SK-N-SH (cell line): ENCODE results near the gene EHD2. TPM values are rescaled to one million over a fixed set of nuclear protein-coding genes. Genes with fewer than 3 reads are reported as not detected.
"Not testable (repeated sequence)": the region's sequence is repeated elsewhere in the genome, so short reads cannot be mapped to it uniquely, and the experiment has no call there.

Source experiments
- CTCF ChIA-PET: fragments of 300-600, 350-600 bp; formaldehyde crosslinking; extraction: SDS; loops from one replicate; lab custom pipeline; 2021; lab: Yijun Ruan, JAX
- POLR2A ChIA-PET: fragments of 350-600 bp; sonication (Branson Sonifier 250); formaldehyde crosslinking; extraction: SDS; loops from one replicate; lab custom pipeline; 2020; ENCODE audit warnings: antibody characterized with exemption, inconsistent platforms; lab: Yijun Ruan, JAX
- DNase-seq: peaks from one replicate; pipeline ENCODE4 v3.0.0; 2012
- H2AFZ ChIP-seq: fragments of 200-600 bp; sonication (generic); 2 replicates; pipeline ENCODE4 v1.8.1; 2016; ENCODE audit warnings: antibody characterized with exemption, mild to moderate bottlenecking, low read depth
- H3F3A ChIP-seq: fragments of 200-600 bp; sonication (generic); replicated peaks from 2 replicates; pipeline ENCODE3; 2016; ENCODE audit warnings: antibody characterized with exemption, mild to moderate bottlenecking; ENCODE audit not compliant: insufficient read depth
- H3K27ac ChIP-seq, 2 experiments: fragments of 200-500 bp in 1 of 2; fragments of 200-600 bp in 1 of 2; sonication (Bioruptor generic) in 1 of 2; sonication (generic), shearing (Covaris generic) in 1 of 2; 2 replicates each; pipeline versions ENCODE4 v1.5.1 to v1.6.1; 2014 to 2016; ENCODE audit warnings: low read depth in 2 of 2, inconsistent platforms in 1 of 2, low read length in 1 of 2, mild to moderate bottlenecking in 1 of 2, mixed read lengths in 1 of 2
- H3K27me3 ChIP-seq: fragments of 200-600 bp; sonication (generic), shearing (Covaris generic); 2 replicates; pipeline ENCODE4 v1.6.1; 2016; ENCODE audit warnings: mixed run types; ENCODE audit not compliant: insufficient read depth
- H3K36me3 ChIP-seq, 2 experiments: fragments of 200-500 bp in 1 of 2; fragments of 200-600 bp in 1 of 2; sonication (Bioruptor generic) in 1 of 2; sonication (generic) in 1 of 2; replicated peaks in 1 of 2; 2 replicates each; pipeline versions ENCODE3 to v1.5.1; 2014 to 2016; ENCODE audit warnings: low read length in 1 of 2, mild to moderate bottlenecking in 1 of 2; ENCODE audit not compliant: insufficient read depth in 2 of 2, control insufficient read depth in 1 of 2
- H3K4me1 ChIP-seq, 2 experiments: fragments of 200-500 bp in 1 of 2; fragments of 200-600 bp in 1 of 2; sonication (Bioruptor generic) in 1 of 2; sonication (generic), shearing (Covaris generic) in 1 of 2; 2 replicates each; pipeline versions ENCODE4 v1.5.1 to v1.6.1; 2014 to 2016; ENCODE audit warnings: low read depth in 1 of 2, low read length in 1 of 2, mixed run types in 1 of 2; ENCODE audit not compliant: insufficient read depth in 2 of 2, control insufficient read depth in 1 of 2
- H3K4me2 ChIP-seq: fragments of 200-600 bp; sonication (generic), shearing (Covaris generic); 2 replicates; pipeline ENCODE4 v1.6.1; 2017; ENCODE audit warnings: mixed run types
- H3K4me3 ChIP-seq, 2 experiments: fragments of 200-500 bp in 1 of 2; fragments of 200-600 bp in 1 of 2; sonication (Bioruptor generic) in 1 of 2; sonication (generic), shearing (Covaris generic) in 1 of 2; 2 replicates each; pipeline versions ENCODE4 v1.5.1 to v1.8.1; 2014 to 2016; ENCODE audit warnings: low read depth in 2 of 2, inconsistent platforms in 1 of 2, low read length in 1 of 2, mild to moderate bottlenecking in 1 of 2, mixed read lengths in 1 of 2, moderate library complexity in 1 of 2
- H3K79me2 ChIP-seq: fragments of 200-600 bp; sonication (generic); 2 replicates; pipeline ENCODE4 v1.8.1; 2017; ENCODE audit warnings: mild to moderate bottlenecking; ENCODE audit not compliant: insufficient read depth
- H3K9ac ChIP-seq: fragments of 200-600 bp; sonication (generic); 2 replicates; pipeline ENCODE4 v1.6.1; 2017; ENCODE audit warnings: mixed run types
- H3K9me2 ChIP-seq: fragments of 200-600 bp; sonication (generic); 2 replicates; pipeline ENCODE4 v1.6.1; 2017; ENCODE audit warnings: mixed run types
- H3K9me3 ChIP-seq: fragments of 200-600 bp; sonication (generic); 2 replicates; pipeline ENCODE4 v1.6.1; 2017; ENCODE audit warnings: mixed run types, mild to moderate bottlenecking, moderate library complexity
- H4K20me1 ChIP-seq: fragments of 200-600 bp; sonication (generic); 2 replicates; pipeline ENCODE4 v1.6.1; 2017; ENCODE audit warnings: mild to moderate bottlenecking, mixed run types; ENCODE audit not compliant: insufficient read depth
- EP300 ChIP-seq, 2 experiments: IDR thresholded peaks; 2 replicates each; pipeline versions ENCODE4 v1.4.0 to v1.6.1; 2012; ENCODE audit warnings: borderline replicate concordance in 1 of 2, low read depth in 1 of 2, low read length in 1 of 2
- EZH2phosphoT487 ChIP-seq: fragments of 200-600 bp; sonication (generic); IDR thresholded peaks from 2 replicates; pipeline ENCODE4 v1.6.1; 2017; ENCODE audit warnings: low read depth, mixed run types, mild to moderate bottlenecking, antibody characterized with exemption, moderate library complexity, borderline replicate concordance
- GABPA ChIP-seq: IDR thresholded peaks from 2 replicates; pipeline ENCODE4 v1.4.0; 2012; ENCODE audit warnings: low read depth, mild to moderate bottlenecking
- GATA2 ChIP-seq: sonication (generic); formaldehyde crosslinking; IDR thresholded peaks from 2 replicates; pipeline ENCODE4 v1.5.0; 2020; ENCODE audit warnings: mild to moderate bottlenecking, missing genetic modification reagents
- JUND ChIP-seq: IDR thresholded peaks from 2 replicates; pipeline ENCODE4 v1.4.0; 2012
- NFIC ChIP-seq: IDR thresholded peaks from 2 replicates; pipeline ENCODE4 v1.4.0; 2012; ENCODE audit warnings: borderline replicate concordance
- NRF1 ChIP-seq: IDR thresholded peaks from 2 replicates; pipeline ENCODE4 v1.6.1; 2012; ENCODE audit warnings: low read depth, mild to moderate bottlenecking, low read length
- RAD21 ChIP-seq: IDR thresholded peaks from 2 replicates; pipeline ENCODE4 v1.6.1; 2012; ENCODE audit warnings: mild to moderate bottlenecking, low read length
- RCOR1 ChIP-seq: fragments of 150-350 bp; IDR thresholded peaks from 2 replicates; pipeline ENCODE4 v1.6.1; 2017; ENCODE audit warnings: antibody characterized with exemption, low read length
- SIN3A ChIP-seq: IDR thresholded peaks from 2 replicates; pipeline ENCODE4 v1.6.1; 2012; ENCODE audit warnings: low read depth, mild to moderate bottlenecking, low read length, moderate library complexity, borderline replicate concordance
- TAF1 ChIP-seq: IDR thresholded peaks from 2 replicates; pipeline ENCODE4 v1.6.1; 2012; ENCODE audit warnings: low read depth, mild to moderate bottlenecking, low read length, moderate library complexity, borderline replicate concordance
- TCF12 ChIP-seq: IDR thresholded peaks from 2 replicates; pipeline ENCODE4 v1.4.0; 2012
- WGBS: methylation state at CpG from one replicate; pipeline ENCODE4 v1.1.6; 2017; ENCODE audit warnings: low lambda C conversion rate; 5-methylcytosine and 5-hydroxymethylcytosine counted together
- polyA plus RNA-seq, 3 experiments: library from polyadenylated mRNA; depleted of rRNA; stranded (reverse); fragments of >200 nt; gene quantifications; 2 replicates each; pipeline ENCODE4 v1.2.3, GENCODE V29; 2012
- TF ChIP-seq, protein P1 (sequence below): IDR thresholded peaks from 2 replicates; pipeline ENCODE4 v1.6.1; 2012; ENCODE audit warnings: mild to moderate bottlenecking, low read depth, low read length, moderate library complexity

The EHD2 gene
- polyA plus RNA-seq, 1 of the 3 experiments (the other 2 are of a cell fraction) = 55.5 TPM

DNA sequence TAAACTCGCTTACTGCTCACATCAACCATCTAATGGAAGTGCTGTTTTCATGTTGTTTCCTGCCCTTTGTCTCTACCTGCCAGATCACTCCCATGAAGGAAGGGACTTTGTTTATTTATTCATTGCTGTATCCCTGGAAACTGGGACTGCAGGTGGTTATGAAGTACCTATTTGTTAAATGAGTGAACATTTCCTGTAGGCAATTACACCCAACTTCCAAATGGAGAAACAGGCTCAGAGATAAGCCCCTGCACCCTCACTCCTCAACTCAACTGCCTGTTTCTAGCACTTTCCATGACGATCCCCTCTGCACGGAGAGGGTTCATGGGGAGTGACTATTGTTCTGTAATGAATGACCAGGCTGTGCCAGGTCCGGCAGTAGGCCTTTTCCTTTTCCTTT, 63.3 kb downstream of the EHD2 start:
- H4K20me1 ChIP-seq = peaks cover 4% of the 10 kb centered on the region; the same call in 1 of the 2 replicates
- H2AFZ ChIP-seq = no peak overlapping the region
- H3K4me3 ChIP-seq = no peak overlapping the region
- TF ChIP-seq GATA2 (CRISPR knock-in tag) (no peak), EZH2phosphoT487 (no peak), NFIC (no peak), NRF1 (no peak), TCF12 (no peak), SIN3A (no peak), JUND (no peak), EP300 (IDR thresholded peaks at IDR 0.05; ENCODE audit: borderline replicate concordance in 1 of 2, low read depth in 1 of 2, low read length in 1 of 2) (no peak), RCOR1 (no peak), GABPA (no peak), RAD21 (no peak), TAF1 (no peak)
- TF ChIP-seq, protein P1, sequence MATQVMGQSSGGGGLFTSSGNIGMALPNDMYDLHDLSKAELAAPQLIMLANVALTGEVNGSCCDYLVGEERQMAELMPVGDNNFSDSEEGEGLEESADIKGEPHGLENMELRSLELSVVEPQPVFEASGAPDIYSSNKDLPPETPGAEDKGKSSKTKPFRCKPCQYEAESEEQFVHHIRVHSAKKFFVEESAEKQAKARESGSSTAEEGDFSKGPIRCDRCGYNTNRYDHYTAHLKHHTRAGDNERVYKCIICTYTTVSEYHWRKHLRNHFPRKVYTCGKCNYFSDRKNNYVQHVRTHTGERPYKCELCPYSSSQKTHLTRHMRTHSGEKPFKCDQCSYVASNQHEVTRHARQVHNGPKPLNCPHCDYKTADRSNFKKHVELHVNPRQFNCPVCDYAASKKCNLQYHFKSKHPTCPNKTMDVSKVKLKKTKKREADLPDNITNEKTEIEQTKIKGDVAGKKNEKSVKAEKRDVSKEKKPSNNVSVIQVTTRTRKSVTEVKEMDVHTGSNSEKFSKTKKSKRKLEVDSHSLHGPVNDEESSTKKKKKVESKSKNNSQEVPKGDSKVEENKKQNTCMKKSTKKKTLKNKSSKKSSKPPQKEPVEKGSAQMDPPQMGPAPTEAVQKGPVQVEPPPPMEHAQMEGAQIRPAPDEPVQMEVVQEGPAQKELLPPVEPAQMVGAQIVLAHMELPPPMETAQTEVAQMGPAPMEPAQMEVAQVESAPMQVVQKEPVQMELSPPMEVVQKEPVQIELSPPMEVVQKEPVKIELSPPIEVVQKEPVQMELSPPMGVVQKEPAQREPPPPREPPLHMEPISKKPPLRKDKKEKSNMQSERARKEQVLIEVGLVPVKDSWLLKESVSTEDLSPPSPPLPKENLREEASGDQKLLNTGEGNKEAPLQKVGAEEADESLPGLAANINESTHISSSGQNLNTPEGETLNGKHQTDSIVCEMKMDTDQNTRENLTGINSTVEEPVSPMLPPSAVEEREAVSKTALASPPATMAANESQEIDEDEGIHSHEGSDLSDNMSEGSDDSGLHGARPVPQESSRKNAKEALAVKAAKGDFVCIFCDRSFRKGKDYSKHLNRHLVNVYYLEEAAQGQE = no peak
- H3K79me2 ChIP-seq = peaks cover 30% of the 10 kb centered on the region
- POLR2A ChIA-PET = no interaction called here
- H3F3A ChIP-seq = no peaks in the 10 kb centered on the region
- no peaks in the 10 kb centered on the region for H3K27me3 ChIP-seq
- H3K4me2 ChIP-seq = no peak overlapping the region
- DNase-seq = no peak
- peaks cover 4 to 5% of the 10 kb centered on the region in 2 experiments for H3K36me3 ChIP-seq
- no peaks in the 10 kb centered on the region for H3K9me3 ChIP-seq
- CTCF ChIA-PET = interaction anchor here (0.8 to 2.2 kb wide), 2 partner anchors 11 to 63 kb away, joined by 3 to 12 read pairs; partner anchors contain the start of gene EHD2
- peaks cover 8 to 13% of the 10 kb centered on the region in 2 experiments; a peak in 2 of 4 replicates for H3K4me1 ChIP-seq
- no peaks in the 10 kb centered on the region for H3K9me2 ChIP-seq
- no peak overlapping the region for H3K27ac ChIP-seq
- 89% methylated on average over 4 of the region's 4 CpGs for WGBS
- H3K9ac ChIP-seq = no peak overlapping the region

DNA sequence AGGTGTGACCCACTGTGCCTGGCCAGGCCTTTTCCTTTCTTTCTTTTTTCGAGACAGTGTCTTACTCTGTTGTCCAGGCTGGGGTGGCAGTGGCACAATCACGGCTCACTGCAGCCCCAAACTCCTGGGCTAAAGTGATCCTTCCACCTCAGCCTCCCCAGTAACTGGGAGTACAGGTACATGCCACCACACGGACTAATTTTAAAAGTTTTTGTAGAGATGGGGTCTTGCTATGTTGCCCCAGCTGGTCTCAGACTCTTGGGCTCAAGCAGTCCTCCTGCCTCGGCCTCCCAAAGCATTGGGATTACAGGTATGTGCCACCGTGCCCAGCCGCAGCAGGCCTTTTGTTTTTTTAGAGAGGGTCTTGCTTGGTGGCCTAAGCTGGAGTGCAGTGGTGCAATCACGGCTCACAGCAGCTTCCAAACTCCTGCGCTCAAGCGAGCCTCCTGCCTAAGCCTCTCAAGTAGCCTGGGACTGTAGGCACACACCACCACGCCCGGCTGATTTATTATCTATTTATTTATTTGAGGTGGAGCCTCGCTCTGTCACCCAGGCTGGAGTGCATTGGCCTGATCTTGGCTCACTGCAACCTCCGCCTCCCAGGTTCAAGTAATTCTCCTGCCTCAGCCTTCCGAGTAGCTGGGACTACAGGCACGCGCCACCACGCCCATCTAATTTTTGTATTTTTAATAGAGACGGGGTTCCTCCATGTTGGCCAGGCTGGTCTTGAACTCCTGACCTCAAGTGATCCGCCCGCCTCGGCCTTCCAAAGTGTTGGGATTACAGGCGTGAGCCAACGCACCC, 64.2 kb downstream of the EHD2 start:
- Histone ChIP-seq H3K4me1 (peaks cover 8 to 13% of the 10 kb centered on the region in 2 experiments; a peak in 2 of 4 replicates), H3K4me3 (peak overlapping the region; percentile 68 to 87), H3K9ac (peak overlapping the region; percentile 91), H3K36me3 (peaks cover 9 to 11% of the 10 kb centered on the region in 2 experiments), H2AFZ (peak overlapping the region; percentile 97; the same call in 1 of the 2 replicates), H3K4me2 (peak overlapping the region; percentile 88), H3K79me2 (peaks cover 30% of the 10 kb centered on the region)
- H3K9me2 ChIP-seq, H4K20me1 ChIP-seq, POLR2A ChIA-PET, H3K9me3 ChIP-seq, DNase-seq, H3K27me3 ChIP-seq, H3K27ac ChIP-seq, H3F3A ChIP-seq: not testable (repeated sequence)
- CTCF ChIA-PET = interaction anchor here (1.9 to 2.2 kb wide), 2 partner anchors 10 to 12 kb away, joined by 4 to 12 read pairs; no protein-coding TSS in a partner anchor
- WGBS = 78% methylated on average over 23 of the region's 23 CpGs
